Sigmoid colon (tissue), 4 donors: ENCODE measurements around the gene IL1R1.

Source experiments
- EP300 ChIP-seq, 4 donors: sonication (generic); formaldehyde crosslinking; IDR thresholded peaks; one replicate each; pipeline ENCODE4 v1.6.1; 2017; ENCODE audit warnings: antibody characterized with exemption in 4 of 4
- POLR2A ChIP-seq, 2 donors: fragments of 450-650 bp; IDR thresholded peaks; one replicate each; pipeline ENCODE4 v1.6.1; 2016; ENCODE audit warnings: antibody characterized with exemption in 2 of 2, mild to moderate bottlenecking in 2 of 2, moderate library complexity in 2 of 2
- POLR2AphosphoS5 ChIP-seq, 4 donors: sonication (generic); formaldehyde crosslinking; IDR thresholded peaks; one replicate each; pipeline ENCODE4 v1.6.1; 2017; ENCODE audit warnings: antibody characterized with exemption in 4 of 4
- TF ChIP-seq, protein P1 (sequence below), 4 experiments: fragments of 450-650 bp in 3 of 4; fragments of 200-600 bp in 1 of 4; IDR thresholded peaks; one replicate each; pipeline ENCODE4 v1.5.1; 2016 to 2019; ENCODE audit warnings: antibody characterized with exemption in 4 of 4, mild to moderate bottlenecking in 3 of 4, moderate library complexity in 2 of 4

DNA sequence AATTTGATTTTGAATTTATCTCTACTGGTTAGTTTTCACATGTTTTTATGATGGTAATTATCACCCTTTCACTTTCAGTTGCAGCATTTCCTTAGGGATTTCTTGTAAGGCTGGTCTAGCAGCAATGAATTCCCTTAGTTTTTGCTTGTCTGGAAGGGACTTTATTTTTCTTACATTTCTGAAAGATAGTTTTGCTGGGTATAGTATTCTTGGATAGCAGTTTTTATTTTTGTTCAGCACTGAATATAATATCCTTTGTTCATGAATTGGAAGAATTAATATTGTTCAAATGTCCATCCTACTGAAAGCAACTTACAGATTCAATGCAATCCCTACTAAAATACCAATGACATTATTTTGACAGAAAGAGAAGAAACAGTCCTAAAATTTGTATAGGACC lies 74.5 kb downstream of the IL1R1 start:
- TF ChIP-seq POLR2AphosphoS5 (IDR thresholded peaks at IDR 0.05) (no peak), POLR2A (IDR thresholded peaks at IDR 0.05) (no peak), EP300 (IDR thresholded peaks at IDR 0.05) (no peak)
- TF ChIP-seq, protein P1, sequence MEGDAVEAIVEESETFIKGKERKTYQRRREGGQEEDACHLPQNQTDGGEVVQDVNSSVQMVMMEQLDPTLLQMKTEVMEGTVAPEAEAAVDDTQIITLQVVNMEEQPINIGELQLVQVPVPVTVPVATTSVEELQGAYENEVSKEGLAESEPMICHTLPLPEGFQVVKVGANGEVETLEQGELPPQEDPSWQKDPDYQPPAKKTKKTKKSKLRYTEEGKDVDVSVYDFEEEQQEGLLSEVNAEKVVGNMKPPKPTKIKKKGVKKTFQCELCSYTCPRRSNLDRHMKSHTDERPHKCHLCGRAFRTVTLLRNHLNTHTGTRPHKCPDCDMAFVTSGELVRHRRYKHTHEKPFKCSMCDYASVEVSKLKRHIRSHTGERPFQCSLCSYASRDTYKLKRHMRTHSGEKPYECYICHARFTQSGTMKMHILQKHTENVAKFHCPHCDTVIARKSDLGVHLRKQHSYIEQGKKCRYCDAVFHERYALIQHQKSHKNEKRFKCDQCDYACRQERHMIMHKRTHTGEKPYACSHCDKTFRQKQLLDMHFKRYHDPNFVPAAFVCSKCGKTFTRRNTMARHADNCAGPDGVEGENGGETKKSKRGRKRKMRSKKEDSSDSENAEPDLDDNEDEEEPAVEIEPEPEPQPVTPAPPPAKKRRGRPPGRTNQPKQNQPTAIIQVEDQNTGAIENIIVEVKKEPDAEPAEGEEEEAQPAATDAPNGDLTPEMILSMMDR (IDR thresholded peaks at IDR 0.05), result no peak
